ENCODE results near the gene HRCT1.

The HRCT1 gene

DNA sequence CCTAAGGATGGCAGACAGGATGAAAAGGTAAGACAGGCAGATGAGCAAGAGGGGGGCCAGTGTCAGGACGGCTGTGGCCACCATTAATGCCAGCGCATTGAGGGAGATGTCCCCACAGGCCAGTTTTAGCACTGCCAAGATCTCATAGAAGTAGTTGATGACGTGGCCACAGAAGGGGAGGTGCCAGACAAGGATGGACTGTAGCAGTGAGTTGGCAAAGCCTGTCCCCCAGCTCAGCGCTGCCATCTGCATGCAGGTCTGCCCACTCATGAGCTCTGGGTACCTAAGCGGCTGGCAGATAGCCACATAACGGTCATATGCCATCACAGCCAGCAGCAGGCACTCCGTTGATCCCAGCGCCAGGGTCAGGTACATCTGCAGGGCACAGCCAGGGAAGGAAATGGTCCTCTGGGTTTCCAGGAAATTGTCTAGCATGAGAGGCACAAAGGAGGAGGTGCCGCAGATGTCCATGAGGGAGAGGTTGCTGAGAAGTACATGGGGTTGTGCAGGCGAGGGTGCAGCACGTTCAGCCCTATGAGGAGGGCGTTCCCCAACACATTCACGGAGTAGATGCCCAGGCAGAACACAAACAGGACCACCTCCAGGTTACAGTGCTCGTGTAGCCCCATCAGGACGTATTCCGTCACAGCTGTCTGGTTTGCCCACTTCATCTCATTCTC is 46.6 kb upstream of the HRCT1 start:
- Histone ChIP-seq H3K79me1 (replicated peaks; ENCODE audit: low read length, poor library complexity, severe bottlenecking) (no peaks in the 10 kb centered on the region), H2BK120ac (ENCODE audit: low read depth, low read length) (no peak overlapping the region), H2BK15ac (ENCODE audit: low read depth, poor library complexity, severe bottlenecking) (no peak overlapping the region), H2AK5ac (ENCODE audit: low read length, severe bottlenecking) (no peak overlapping the region), H3K4me1 (ENCODE audit: control insufficient read depth, insufficient read depth, low read depth, low read length) (no peaks in the 10 kb centered on the region), H3K4me2 (ENCODE audit: low read length, poor library complexity, severe bottlenecking) (no peak overlapping the region), H3K23ac (ENCODE audit: low read length in 2 of 2) (no peak overlapping the region), H2AFZ (ENCODE audit: low read depth, low read length) (no peak overlapping the region), H3K27me3 (ENCODE audit: control insufficient read depth in 1 of 2, insufficient read depth in 1 of 2, low read length in 2 of 2) (peaks cover 45 to 62% of the 10 kb centered on the region in 2 experiments), H3K18ac (ENCODE audit: low read depth in 1 of 2, low read length in 2 of 2) (no peak overlapping the region), H3K4me3 (ENCODE audit: insufficient read depth in 1 of 2, low read depth in 1 of 2, low read length in 2 of 2) (no peak overlapping the region), H3K36me3 (ENCODE audit: control insufficient read depth in 1 of 2, insufficient read depth in 2 of 2, low read depth in 1 of 2, low read length in 2 of 2) (no peaks in the 10 kb centered on the region), H3K27ac (ENCODE audit: low read length, poor library complexity, severe bottlenecking) (no peak overlapping the region), H3K14ac (ENCODE audit: low read length in 2 of 2) (no peak overlapping the region), H2BK5ac (ENCODE audit: low read depth, low read length, poor library complexity, severe bottlenecking) (no peak overlapping the region), H3K9me3 (ENCODE audit: control insufficient read depth, low read length) (no peaks in the 10 kb centered on the region), H3K9ac (ENCODE audit: low read length) (no peak overlapping the region), H4K91ac (ENCODE audit: low read length) (no peak overlapping the region), H3K4ac (ENCODE audit: low read depth in 1 of 2, low read length in 2 of 2) (no peak overlapping the region), H2BK12ac (ENCODE audit: low read length in 2 of 2) (no peak overlapping the region), H4K8ac (ENCODE audit: low read length) (no peak overlapping the region)
- DNase-seq = no peak
- WGBS = 84% methylated on average over 16 of the region's 16 CpGs

DNA sequence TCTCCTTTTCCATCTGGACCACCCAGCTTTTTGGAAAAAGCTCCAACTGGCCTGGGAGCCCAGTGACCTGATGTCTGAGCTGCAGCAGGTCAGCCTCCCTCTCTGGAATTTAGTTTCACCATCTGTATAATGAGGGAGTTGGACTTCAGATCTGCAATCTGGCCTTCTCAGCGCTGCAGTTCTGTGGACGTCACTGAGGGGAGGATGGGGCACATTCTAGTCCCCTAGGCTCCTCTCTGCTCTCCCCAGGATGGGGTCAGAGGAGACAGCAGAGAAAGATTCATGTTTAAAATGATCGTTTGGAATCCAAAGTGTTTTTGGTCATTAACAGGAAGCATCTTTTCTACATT is 46.0 kb upstream of the HRCT1 start:
- Histone ChIP-seq H2AFZ (ENCODE audit: low read depth, low read length) (no peak overlapping the region), H3K9ac (ENCODE audit: low read length) (no peak overlapping the region), H3K79me1 (replicated peaks; ENCODE audit: low read length, poor library complexity, severe bottlenecking) (no peaks in the 10 kb centered on the region), H4K91ac (ENCODE audit: low read length) (no peak overlapping the region), H3K23ac (ENCODE audit: low read length in 2 of 2) (no peak overlapping the region), H2BK15ac (ENCODE audit: low read depth, poor library complexity, severe bottlenecking) (no peak overlapping the region), H3K4me3 (ENCODE audit: insufficient read depth in 1 of 2, low read depth in 1 of 2, low read length in 2 of 2) (no peak overlapping the region), H3K4me2 (ENCODE audit: low read length, poor library complexity, severe bottlenecking) (no peak overlapping the region), H3K36me3 (ENCODE audit: control insufficient read depth in 1 of 2, insufficient read depth in 2 of 2, low read depth in 1 of 2, low read length in 2 of 2) (no peaks in the 10 kb centered on the region), H2BK5ac (ENCODE audit: low read depth, low read length, poor library complexity, severe bottlenecking) (no peak overlapping the region), H3K9me3 (ENCODE audit: control insufficient read depth, low read length) (no peaks in the 10 kb centered on the region), H3K27me3 (ENCODE audit: control insufficient read depth in 1 of 2, insufficient read depth in 1 of 2, low read length in 2 of 2) (peaks cover 50 to 66% of the 10 kb centered on the region in 2 experiments), H3K27ac (ENCODE audit: low read length, poor library complexity, severe bottlenecking) (no peak overlapping the region), H3K18ac (ENCODE audit: low read depth in 1 of 2, low read length in 2 of 2) (no peak overlapping the region), H4K8ac (ENCODE audit: low read length) (no peak overlapping the region), H2BK12ac (ENCODE audit: low read length in 2 of 2) (no peak overlapping the region), H2BK120ac (ENCODE audit: low read depth, low read length) (no peak overlapping the region), H3K4ac (ENCODE audit: low read depth in 1 of 2, low read length in 2 of 2) (no peak overlapping the region), H3K14ac (ENCODE audit: low read length in 2 of 2) (no peak overlapping the region), H2AK5ac (ENCODE audit: low read length, severe bottlenecking) (no peak overlapping the region), H3K4me1 (ENCODE audit: control insufficient read depth, insufficient read depth, low read depth, low read length) (no peaks in the 10 kb centered on the region)
- DNase-seq = no peak
- WGBS = 72% methylated on average over 2 of the region's 3 CpGs

DNA sequence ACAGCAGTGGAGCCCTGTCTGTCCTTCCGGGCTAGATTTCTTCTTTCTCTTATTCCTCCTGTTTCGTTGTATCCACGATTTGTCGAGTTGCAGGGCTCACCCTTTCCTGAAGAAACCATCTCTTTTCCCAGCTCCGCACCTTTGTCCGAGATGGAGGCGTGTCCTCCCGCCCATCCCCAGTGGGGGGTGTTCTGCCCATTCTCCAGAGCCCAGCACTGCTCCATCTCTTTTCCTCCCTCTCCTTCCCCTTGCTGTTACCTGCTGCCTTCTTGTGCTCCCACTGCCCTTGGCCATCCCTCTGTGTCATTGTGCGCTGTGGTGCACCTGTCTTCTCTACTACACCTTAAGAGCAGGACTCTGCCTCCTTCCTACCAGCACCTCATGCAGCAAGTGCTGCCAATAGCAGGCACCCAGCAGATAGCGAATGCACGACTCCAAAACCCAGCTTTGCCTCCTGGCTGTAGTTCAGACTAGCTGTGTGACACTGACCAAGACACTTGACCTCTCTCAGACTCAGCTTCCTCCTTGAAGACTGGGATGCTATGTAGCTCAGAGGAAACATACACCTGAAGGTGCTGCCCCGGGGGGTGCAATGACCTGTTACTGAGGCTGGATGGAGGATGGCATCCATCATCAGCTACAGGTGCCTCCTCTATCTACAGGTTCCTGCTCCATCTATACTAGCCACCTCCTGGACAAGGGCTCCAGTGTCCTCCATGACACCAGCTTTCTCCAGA is 44.7 kb upstream of the HRCT1 start:
- Histone ChIP-seq H2AK5ac (ENCODE audit: low read length, severe bottlenecking) (no peak overlapping the region), H4K8ac (ENCODE audit: low read length) (no peak overlapping the region), H3K27me3 (ENCODE audit: control insufficient read depth in 1 of 2, insufficient read depth in 1 of 2, low read length in 2 of 2) (peaks cover 51 to 62% of the 10 kb centered on the region in 2 experiments), H3K14ac (ENCODE audit: low read length in 2 of 2) (no peak overlapping the region), H3K27ac (ENCODE audit: low read length, poor library complexity, severe bottlenecking) (no peak overlapping the region), H2BK15ac (ENCODE audit: low read depth, poor library complexity, severe bottlenecking) (no peak overlapping the region), H3K4me1 (ENCODE audit: control insufficient read depth, insufficient read depth, low read depth, low read length) (no peaks in the 10 kb centered on the region), H2BK5ac (ENCODE audit: low read depth, low read length, poor library complexity, severe bottlenecking) (no peak overlapping the region), H3K4ac (ENCODE audit: low read depth in 1 of 2, low read length in 2 of 2) (no peak overlapping the region), H3K4me2 (ENCODE audit: low read length, poor library complexity, severe bottlenecking) (no peak overlapping the region), H2BK12ac (ENCODE audit: low read length in 2 of 2) (no peak overlapping the region), H3K79me1 (replicated peaks; ENCODE audit: low read length, poor library complexity, severe bottlenecking) (no peaks in the 10 kb centered on the region), H3K36me3 (ENCODE audit: control insufficient read depth in 1 of 2, insufficient read depth in 2 of 2, low read depth in 1 of 2, low read length in 2 of 2) (no peaks in the 10 kb centered on the region), H4K91ac (ENCODE audit: low read length) (peak overlapping the region; percentile 27), H3K23ac (ENCODE audit: low read length in 2 of 2) (no peak overlapping the region), H3K18ac (ENCODE audit: low read depth in 1 of 2, low read length in 2 of 2) (no peak overlapping the region), H3K9me3 (ENCODE audit: control insufficient read depth, low read length) (no peaks in the 10 kb centered on the region), H3K9ac (ENCODE audit: low read length) (no peak overlapping the region), H3K4me3 (ENCODE audit: insufficient read depth in 1 of 2, low read depth in 1 of 2, low read length in 2 of 2) (no peak overlapping the region), H2BK120ac (ENCODE audit: low read depth, low read length) (no peak overlapping the region), H2AFZ (ENCODE audit: low read depth, low read length) (no peak overlapping the region)
- no peak for DNase-seq
- 72% methylated on average over 12 of the region's 12 CpGs for WGBS

DNA sequence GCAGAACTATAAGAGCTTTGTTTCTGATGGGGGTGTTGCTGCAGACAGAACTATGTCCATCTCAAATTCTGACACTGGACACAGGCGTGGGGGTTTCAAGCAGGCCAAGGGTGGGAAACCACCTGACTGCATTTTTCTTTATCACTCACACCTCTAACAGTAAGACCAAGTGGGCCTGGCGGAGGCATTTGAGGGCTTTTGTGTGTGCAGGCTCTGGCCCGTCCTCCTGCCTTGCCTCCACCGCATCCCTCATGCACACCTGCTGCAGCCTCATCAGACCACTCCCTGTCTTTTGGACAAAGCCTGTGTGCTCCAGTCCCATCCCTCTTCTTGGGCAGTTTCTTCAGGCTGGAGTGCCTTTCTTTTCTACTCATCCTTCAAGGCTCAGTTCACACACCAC is 43.7 kb upstream of the HRCT1 start:
- no peak overlapping the region for H3K23ac ChIP-seq (ENCODE audit: low read length in 2 of 2)
- H2BK15ac ChIP-seq (ENCODE audit: low read depth, poor library complexity, severe bottlenecking) = no peak overlapping the region
- no peak overlapping the region for H3K4ac ChIP-seq (ENCODE audit: low read depth in 1 of 2, low read length in 2 of 2)
- no peak overlapping the region for H4K91ac ChIP-seq (ENCODE audit: low read length)
- no peak overlapping the region for H3K27ac ChIP-seq (ENCODE audit: low read length, poor library complexity, severe bottlenecking)
- no peak overlapping the region for H2AFZ ChIP-seq (ENCODE audit: low read depth, low read length)
- peaks cover 51 to 53% of the 10 kb centered on the region in 2 experiments for H3K27me3 ChIP-seq (ENCODE audit: control insufficient read depth in 1 of 2, insufficient read depth in 1 of 2, low read length in 2 of 2)
- H3K4me1 ChIP-seq (ENCODE audit: control insufficient read depth, insufficient read depth, low read depth, low read length) = no peaks in the 10 kb centered on the region
- no peaks in the 10 kb centered on the region for H3K9me3 ChIP-seq (ENCODE audit: control insufficient read depth, low read length)
- H3K4me3 ChIP-seq (ENCODE audit: insufficient read depth in 1 of 2, low read depth in 1 of 2, low read length in 2 of 2) = no peak overlapping the region
- no peak overlapping the region for H3K4me2 ChIP-seq (ENCODE audit: low read length, poor library complexity, severe bottlenecking)
- H4K8ac ChIP-seq (ENCODE audit: low read length) = no peak overlapping the region
- no peak for DNase-seq
- H3K9ac ChIP-seq (ENCODE audit: low read length) = no peak overlapping the region
- no peak overlapping the region for H3K14ac ChIP-seq (ENCODE audit: low read length in 2 of 2)
- 95% methylated on average over 4 of the region's 4 CpGs for WGBS
- H2AK5ac ChIP-seq (ENCODE audit: low read length, severe bottlenecking) = no peak overlapping the region
- H3K79me1 ChIP-seq (replicated peaks; ENCODE audit: low read length, poor library complexity, severe bottlenecking) = no peaks in the 10 kb centered on the region
- no peak overlapping the region for H2BK120ac ChIP-seq (ENCODE audit: low read depth, low read length)
- no peak overlapping the region for H2BK5ac ChIP-seq (ENCODE audit: low read depth, low read length, poor library complexity, severe bottlenecking)
- no peak overlapping the region for H3K18ac ChIP-seq (ENCODE audit: low read depth in 1 of 2, low read length in 2 of 2)
- no peaks in the 10 kb centered on the region for H3K36me3 ChIP-seq (ENCODE audit: control insufficient read depth in 1 of 2, insufficient read depth in 2 of 2, low read depth in 1 of 2, low read length in 2 of 2)
- no peak overlapping the region for H2BK12ac ChIP-seq (ENCODE audit: low read length in 2 of 2)
